ENCODE data around the gene GRIA1. TPM values are rescaled to one million over a fixed set of nuclear protein-coding genes. Genes with fewer than 3 reads are reported as not detected.

Gene GRIA1
- total RNA-seq, 1 donor from 2014 or later = 3.3 TPM

GRCh38 chr5:153678617-153679329 lies 188.3 kb downstream of the GRIA1 start:
- TF ChIP-seq EZH2 (IDR thresholded peaks at IDR 0.05) (no peak), CTCF (IDR thresholded peaks at IDR 0.05) (no peak), EZH2phosphoT487 (IDR thresholded peaks at IDR 0.05) (no peak)
- Histone ChIP-seq H4K20me1 (ENCODE audit: low read depth) (no peaks in the 10 kb centered on the region), H3F3A (ENCODE audit: low read depth) (no peaks in the 10 kb centered on the region), H3K79me2 (ENCODE audit: low read depth) (no peaks in the 10 kb centered on the region), H3K9ac (no peak overlapping the region), H3K4me3 (no peak overlapping the region), H3K27me3 (no peaks in the 10 kb centered on the region), H3K36me3 (no peaks in the 10 kb centered on the region), H3K9me3 (ENCODE audit: low read depth) (no peaks in the 10 kb centered on the region), H3K27ac (no peak overlapping the region), H3K4me2 (no peak overlapping the region), H3K4me1 (no peaks in the 10 kb centered on the region), H2AFZ (replicated peaks) (no peak overlapping the region)
- Mint-ChIP-seq H3K9me3 (no peaks in the 10 kb centered on the region), H3K27ac (no peak overlapping the region), H3K4me3 (no peak overlapping the region), H3K27me3 (ENCODE audit: insufficient read depth, low read depth) (peaks cover 3% of the 10 kb centered on the region), H3K36me3 (peaks cover 38% of the 10 kb centered on the region), H3K4me1 (no peaks in the 10 kb centered on the region)
- DNase-seq (ENCODE audit: low spot score) = no peak

GRCh38 chr5:153690236-153690635 lies 199.8 kb downstream of the GRIA1 start:
- no peaks in the 10 kb centered on the region for H3K9me3 ChIP-seq (ENCODE audit: low read depth)
- no peaks in the 10 kb centered on the region for H3K27me3 ChIP-seq
- Mint-ChIP-seq H3K36me3 (peaks cover 14% of the 10 kb centered on the region), H3K4me3 (no peak overlapping the region), H3K9me3 (no peaks in the 10 kb centered on the region), H3K27me3 (ENCODE audit: insufficient read depth, low read depth) (no peaks in the 10 kb centered on the region), H3K4me1 (peaks cover 3% of the 10 kb centered on the region), H3K27ac (no peak overlapping the region)
- H3K4me1 ChIP-seq = peaks cover 6% of the 10 kb centered on the region
- no peak overlapping the region for H3K9ac ChIP-seq
- H3K36me3 ChIP-seq = no peaks in the 10 kb centered on the region
- H3K4me3 ChIP-seq = no peak overlapping the region
- H3K79me2 ChIP-seq (ENCODE audit: low read depth) = no peaks in the 10 kb centered on the region
- TF ChIP-seq EZH2 (IDR thresholded peaks at IDR 0.05) (no peak), CTCF (IDR thresholded peaks at IDR 0.05) (no peak), EZH2phosphoT487 (IDR thresholded peaks at IDR 0.05) (no peak)
- H3K4me2 ChIP-seq = peak overlapping the region; percentile 7
- no peak for DNase-seq (ENCODE audit: low spot score)
- no peak overlapping the region for H2AFZ ChIP-seq (replicated peaks)
- H3K27ac ChIP-seq = no peak overlapping the region
- H4K20me1 ChIP-seq (ENCODE audit: low read depth) = no peaks in the 10 kb centered on the region
- no peaks in the 10 kb centered on the region for H3F3A ChIP-seq (ENCODE audit: low read depth)

- no peak overlapping the region for H3K4me3 ChIP-seq
These were observed 205.8 kb downstream of the GRIA1 start for GRCh38 chr5:153696256-153696655.

More at GRCh38 chr5:153696256-153696655, 205.8 kb downstream of the GRIA1 start:
- Mint-ChIP-seq H3K9me3 (no peaks in the 10 kb centered on the region), H3K27ac (no peak overlapping the region), H3K4me3 (no peak overlapping the region), H3K27me3 (ENCODE audit: insufficient read depth, low read depth) (no peaks in the 10 kb centered on the region), H3K36me3 (peaks cover 13% of the 10 kb centered on the region), H3K4me1 (peaks cover 5% of the 10 kb centered on the region)
- Histone ChIP-seq H3K4me1 (no peaks in the 10 kb centered on the region), H2AFZ (replicated peaks) (no peak overlapping the region), H4K20me1 (ENCODE audit: low read depth) (no peaks in the 10 kb centered on the region), H3K36me3 (no peaks in the 10 kb centered on the region), H3K27ac (no peak overlapping the region), H3K9ac (no peak overlapping the region), H3K9me3 (ENCODE audit: low read depth) (no peaks in the 10 kb centered on the region), H3K4me2 (no peak overlapping the region), H3F3A (ENCODE audit: low read depth) (no peaks in the 10 kb centered on the region), H3K27me3 (no peaks in the 10 kb centered on the region), H3K79me2 (ENCODE audit: low read depth) (no peaks in the 10 kb centered on the region)
- DNase-seq (ENCODE audit: low spot score) = no peak
- no peak for TF ChIP-seq CTCF (IDR thresholded peaks at IDR 0.05)
- TF ChIP-seq EZH2 (IDR thresholded peaks at IDR 0.05) = no peak
- TF ChIP-seq EZH2phosphoT487 (IDR thresholded peaks at IDR 0.05) = no peak

Measured in neural progenitor cell (in vitro differentiated cells).